ENCODE data around the gene PDCD1LG2. TPM values are rescaled to one million over a fixed set of nuclear protein-coding genes. Genes with fewer than 3 reads are reported as not detected.

Gene PDCD1LG2
- total and polyA plus RNA-seq, 2 of the 8 experiments (the other 6 are each of a cell fraction or from before 2014, with no cell fraction given) = not detected

DNA sequence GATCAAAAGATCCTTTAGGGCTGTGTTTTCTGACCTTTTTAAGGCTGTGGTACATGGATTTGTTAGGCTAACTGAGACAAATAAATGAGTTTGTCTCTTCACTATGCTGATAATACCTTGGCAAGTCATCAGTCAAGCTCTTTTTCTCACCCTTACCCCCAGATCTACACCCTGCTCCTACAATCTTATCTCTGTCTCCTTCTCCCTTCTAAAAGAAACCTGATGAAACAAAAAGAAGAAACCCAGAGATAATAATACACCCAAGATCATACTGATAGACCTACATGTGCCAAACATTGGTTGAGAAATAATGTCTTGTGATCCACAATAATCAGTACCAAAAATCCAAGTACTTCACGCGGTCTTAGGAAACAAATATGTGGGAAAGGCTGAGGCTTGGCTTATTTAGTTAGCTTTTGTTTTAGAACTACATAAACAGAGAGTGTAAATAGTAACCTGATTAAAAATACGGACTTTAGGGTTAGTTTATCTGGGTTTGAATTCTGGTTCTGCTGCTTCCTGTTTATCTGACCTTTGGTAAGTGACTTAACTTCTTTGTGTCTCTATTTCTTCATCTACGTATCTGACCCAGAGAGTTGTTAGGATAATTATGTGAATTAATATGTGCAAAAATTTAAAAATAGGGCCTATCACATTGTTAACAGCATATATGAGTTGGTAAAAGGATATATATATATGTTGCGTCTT is 24.8 kb upstream of the PDCD1LG2 start (continued):
- TF ChIP-seq, protein P1, sequence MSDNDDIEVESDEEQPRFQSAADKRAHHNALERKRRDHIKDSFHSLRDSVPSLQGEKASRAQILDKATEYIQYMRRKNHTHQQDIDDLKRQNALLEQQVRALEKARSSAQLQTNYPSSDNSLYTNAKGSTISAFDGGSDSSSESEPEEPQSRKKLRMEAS (IDR thresholded peaks at IDR 0.05) = no peak
